ENCODE results near the gene CAMSAP2.
A peak's percentile ranks its signal among the peaks of the same experiment; 100 is the strongest.

The CAMSAP2 gene

DNA sequence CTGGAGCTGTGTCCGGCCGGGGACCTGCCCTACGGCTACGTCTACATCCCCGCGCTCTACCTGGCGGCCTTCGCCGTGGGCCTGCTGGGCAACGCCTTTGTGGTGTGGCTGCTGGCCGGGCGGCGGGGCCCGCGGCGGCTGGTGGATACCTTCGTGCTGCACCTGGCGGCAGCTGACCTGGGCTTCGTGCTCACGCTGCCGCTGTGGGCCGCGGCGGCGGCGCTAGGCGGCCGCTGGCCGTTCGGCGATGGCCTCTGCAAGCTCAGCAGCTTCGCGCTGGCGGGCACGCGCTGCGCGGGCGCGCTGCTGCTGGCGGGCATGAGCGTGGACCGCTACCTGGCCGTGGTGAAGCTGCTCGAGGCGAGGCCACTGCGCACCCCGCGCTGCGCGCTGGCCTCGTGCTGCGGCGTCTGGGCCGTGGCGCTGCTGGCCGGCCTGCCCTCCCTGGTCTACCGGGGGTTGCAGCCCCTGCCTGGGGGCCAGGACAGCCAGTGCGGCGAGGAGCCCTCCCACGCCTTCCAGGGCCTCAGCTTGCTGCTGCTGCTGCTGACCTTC is 134.5 kb downstream of the CAMSAP2 start:
- Histone ChIP-seq H3K36me3 (no peaks in the 10 kb centered on the region), H3K27me3 (peaks cover 13% of the 10 kb centered on the region), H4K20me1 (no peaks in the 10 kb centered on the region), H3K4me1 (peaks cover 56% of the 10 kb centered on the region), H3K4me2 (peak overlapping the region; percentile 88), H3K27ac (peak overlapping the region; percentile 63; the same call in 1 of the 2 replicates), H3K4me3 (no peak overlapping the region; the same call in 1 of the 2 replicates), H3K9me3 (no peaks in the 10 kb centered on the region), H3K9ac (no peak overlapping the region; the same call in 1 of the 2 replicates)
- TF ChIP-seq Cebpa-rat (IDR thresholded peaks at IDR 0.05), result no peak

DNA sequence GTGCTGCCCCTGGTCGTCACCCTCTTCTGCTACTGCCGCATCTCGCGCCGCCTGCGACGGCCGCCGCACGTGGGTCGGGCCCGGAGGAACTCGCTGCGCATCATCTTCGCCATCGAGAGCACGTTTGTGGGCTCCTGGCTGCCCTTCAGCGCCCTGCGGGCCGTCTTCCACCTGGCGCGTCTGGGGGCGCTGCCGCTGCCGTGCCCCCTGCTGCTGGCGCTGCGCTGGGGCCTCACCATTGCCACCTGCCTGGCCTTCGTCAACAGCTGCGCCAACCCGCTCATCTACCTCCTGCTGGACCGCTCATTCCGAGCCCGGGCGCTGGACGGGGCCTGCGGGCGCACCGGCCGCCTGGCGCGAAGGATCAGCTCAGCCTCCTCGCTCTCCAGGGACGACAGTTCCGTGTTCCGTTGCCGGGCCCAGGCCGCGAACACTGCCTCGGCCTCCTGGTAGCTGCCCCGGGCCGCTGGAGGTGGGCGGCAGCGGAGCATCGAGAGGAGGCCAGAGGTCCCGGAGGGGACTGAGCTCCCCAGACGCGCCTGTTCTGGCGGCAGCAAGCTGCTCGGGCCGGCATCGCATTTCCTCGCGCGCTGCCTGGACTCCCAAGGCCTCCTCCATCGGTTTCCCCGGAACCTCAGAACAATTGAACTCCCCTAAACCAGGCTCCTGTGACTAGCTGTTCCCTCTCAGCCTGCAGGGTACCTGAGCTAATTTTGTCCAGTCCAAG is 135.1 kb downstream of the CAMSAP2 start:
- Histone ChIP-seq H3K36me3 (no peaks in the 10 kb centered on the region), H3K9me3 (no peaks in the 10 kb centered on the region), H3K4me2 (peak overlapping the region; percentile 88), H3K9ac (peak overlapping the region; percentile 71), H3K4me3 (peak overlapping the region; percentile 39), H3K4me1 (peaks cover 56% of the 10 kb centered on the region), H3K27me3 (peaks cover 13% of the 10 kb centered on the region), H3K27ac (peak overlapping the region; percentile 63), H4K20me1 (no peaks in the 10 kb centered on the region)
- no peak for TF ChIP-seq Cebpa-rat (IDR thresholded peaks at IDR 0.05)

DNA sequence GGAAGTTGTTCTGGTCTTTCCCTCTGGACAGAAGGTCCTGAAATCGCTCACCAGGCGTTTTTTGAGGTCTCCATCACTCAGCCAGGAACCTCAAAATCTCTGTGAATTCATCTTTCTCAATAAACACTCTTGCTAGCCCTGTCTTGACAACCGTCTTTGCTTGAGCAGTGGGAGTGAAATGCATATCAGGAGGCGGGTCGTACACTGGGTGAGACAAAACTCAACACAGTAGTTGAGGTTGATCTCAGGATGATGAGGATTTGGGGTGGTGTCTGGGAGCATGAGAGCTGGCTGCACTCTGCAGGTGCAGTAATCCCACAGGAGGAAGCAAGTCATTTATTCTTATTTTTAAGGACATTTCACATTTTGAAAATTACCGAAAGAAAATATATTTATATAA is 136.0 kb downstream of the CAMSAP2 start:
- Histone ChIP-seq H3K4me2 (peak overlapping the region; percentile 88), H3K36me3 (no peaks in the 10 kb centered on the region), H3K9me3 (no peaks in the 10 kb centered on the region), H3K4me1 (peaks cover 47% of the 10 kb centered on the region), H3K4me3 (no peak overlapping the region), H3K27me3 (peaks cover 13% of the 10 kb centered on the region), H3K9ac (no peak overlapping the region), H4K20me1 (no peaks in the 10 kb centered on the region), H3K27ac (no peak overlapping the region)
- TF ChIP-seq Cebpa-rat (IDR thresholded peaks at IDR 0.05), result no peak

DNA sequence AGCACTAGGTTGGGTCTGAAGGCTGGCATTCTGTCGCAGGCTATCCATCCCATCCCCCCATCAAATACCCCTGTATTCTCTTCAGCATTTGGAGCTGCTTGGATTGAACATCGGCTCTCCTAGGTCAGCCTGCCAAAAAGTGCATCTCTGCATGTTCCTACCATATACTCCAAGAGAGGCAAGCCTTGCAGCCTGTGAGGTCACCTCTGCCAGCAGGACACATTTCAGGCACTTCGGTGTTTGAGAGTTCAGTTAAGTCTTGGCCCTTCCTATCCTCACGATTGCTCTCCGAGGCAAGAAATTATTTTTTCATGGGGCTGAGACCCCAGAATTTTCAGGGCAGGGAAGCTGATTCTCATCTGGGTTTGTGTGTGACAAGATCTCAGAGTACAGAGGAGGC is 136.7 kb downstream of the CAMSAP2 start:
- no peaks in the 10 kb centered on the region for H4K20me1 ChIP-seq
- peaks cover 13% of the 10 kb centered on the region for H3K27me3 ChIP-seq
- H3K9me3 ChIP-seq, result no peaks in the 10 kb centered on the region
- no peak overlapping the region for H3K4me2 ChIP-seq
- no peak overlapping the region for H3K27ac ChIP-seq
- H3K36me3 ChIP-seq, result no peaks in the 10 kb centered on the region
- H3K4me1 ChIP-seq, result peaks cover 40% of the 10 kb centered on the region
- no peak overlapping the region for H3K9ac ChIP-seq
- TF ChIP-seq Cebpa-rat (IDR thresholded peaks at IDR 0.05), result no peak
- H3K4me3 ChIP-seq, result no peak overlapping the region

DNA sequence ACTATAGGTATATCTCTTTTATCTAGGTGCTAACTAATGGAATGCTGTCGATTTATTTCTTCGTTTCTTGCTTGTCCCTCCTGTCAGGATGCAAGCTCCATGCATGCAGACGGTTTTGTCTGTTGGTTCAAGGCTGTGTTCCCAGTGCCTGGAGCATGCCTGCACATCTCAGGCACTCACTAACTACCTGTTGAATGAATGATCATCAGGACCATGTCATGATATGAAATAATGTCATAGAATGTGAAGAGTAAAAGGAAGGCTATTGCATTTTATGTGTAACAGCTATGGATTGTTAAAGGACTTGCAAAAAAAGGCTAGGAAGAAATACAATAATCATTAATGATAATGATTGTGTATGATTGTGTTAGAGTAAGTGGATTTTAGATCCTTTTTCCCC is 138.3 kb downstream of the CAMSAP2 start:
- H3K36me3 ChIP-seq, result no peaks in the 10 kb centered on the region
- TF ChIP-seq Cebpa-rat (IDR thresholded peaks at IDR 0.05), result no peak
- H3K4me2 ChIP-seq, result no peak overlapping the region
- H3K9ac ChIP-seq, result no peak overlapping the region
- H3K27ac ChIP-seq, result no peak overlapping the region
- no peaks in the 10 kb centered on the region for H4K20me1 ChIP-seq
- H3K4me3 ChIP-seq, result no peak overlapping the region
- no peaks in the 10 kb centered on the region for H3K9me3 ChIP-seq
- H3K4me1 ChIP-seq, result peaks cover 27% of the 10 kb centered on the region
- peaks cover 13% of the 10 kb centered on the region for H3K27me3 ChIP-seq

DNA sequence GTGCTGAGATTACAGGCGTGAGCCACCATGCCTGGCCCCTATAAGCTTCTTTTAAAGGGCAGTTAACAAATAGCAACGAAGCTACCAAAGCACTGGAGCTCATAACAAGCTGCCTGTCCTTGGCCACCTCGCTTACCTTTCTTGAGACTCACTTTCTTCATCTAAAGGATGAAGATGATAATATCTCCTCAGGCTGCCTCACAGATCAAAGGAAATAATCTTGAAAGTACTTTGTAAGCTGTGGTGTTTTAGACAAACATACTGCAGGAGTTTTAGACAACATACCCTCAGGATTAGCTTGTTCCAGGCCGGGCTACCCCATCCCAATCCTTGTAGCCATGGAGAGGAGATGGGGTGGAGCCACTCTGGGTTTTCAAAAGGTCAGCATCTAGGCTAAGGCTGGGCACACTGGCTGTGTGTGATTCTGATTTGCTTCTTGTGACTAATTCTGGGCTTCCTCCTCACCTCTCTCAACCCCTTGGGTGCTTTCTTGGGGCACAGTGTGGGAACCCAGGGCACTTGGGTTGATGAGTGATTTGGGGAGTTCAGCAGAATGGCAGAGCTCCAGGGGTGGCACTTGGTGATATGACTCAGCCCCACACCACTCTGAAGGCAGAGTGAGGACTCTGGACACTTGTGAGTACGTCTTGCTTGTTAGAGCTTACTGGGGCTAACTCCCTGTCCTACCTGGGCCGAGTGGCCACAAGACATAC is 139.3 kb downstream of the CAMSAP2 start:
- Histone ChIP-seq H3K4me1 (peaks cover 26% of the 10 kb centered on the region), H3K9ac (no peak overlapping the region), H3K4me2 (no peak overlapping the region), H3K36me3 (no peaks in the 10 kb centered on the region), H3K4me3 (no peak overlapping the region), H4K20me1 (no peaks in the 10 kb centered on the region), H3K9me3 (no peaks in the 10 kb centered on the region), H3K27me3 (peaks cover 13% of the 10 kb centered on the region), H3K27ac (no peak overlapping the region)
- TF ChIP-seq Cebpa-rat (IDR thresholded peaks at IDR 0.05), result no peak

DNA sequence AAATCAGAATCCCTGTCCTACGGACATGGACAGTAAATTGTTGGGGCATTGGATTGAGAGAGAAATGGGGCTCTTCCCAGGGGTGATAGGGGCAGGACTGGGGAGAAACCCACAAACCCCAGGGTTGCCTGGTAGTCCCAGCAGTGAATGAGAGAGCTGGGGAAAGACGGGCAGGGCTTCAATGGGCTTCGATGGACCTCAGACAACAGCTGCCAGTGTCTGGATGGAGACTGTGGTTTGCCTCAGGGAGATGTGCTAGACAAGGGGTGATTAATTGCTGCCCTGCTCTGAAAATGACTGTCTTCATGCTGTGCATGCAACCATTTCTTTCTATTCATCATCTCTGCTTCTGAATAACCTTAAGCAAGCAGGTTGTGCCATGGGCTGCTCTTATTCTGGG is 141.5 kb downstream of the CAMSAP2 start:
- Histone ChIP-seq H3K27me3 (no peaks in the 10 kb centered on the region), H3K27ac (no peak overlapping the region), H3K9me3 (no peaks in the 10 kb centered on the region), H3K9ac (no peak overlapping the region), H3K4me3 (no peak overlapping the region), H3K4me2 (no peak overlapping the region), H4K20me1 (no peaks in the 10 kb centered on the region), H3K36me3 (no peaks in the 10 kb centered on the region), H3K4me1 (peaks cover 4% of the 10 kb centered on the region; the same call in 1 of the 2 replicates)
- TF ChIP-seq Cebpa-rat (IDR thresholded peaks at IDR 0.05), result no peak

DNA sequence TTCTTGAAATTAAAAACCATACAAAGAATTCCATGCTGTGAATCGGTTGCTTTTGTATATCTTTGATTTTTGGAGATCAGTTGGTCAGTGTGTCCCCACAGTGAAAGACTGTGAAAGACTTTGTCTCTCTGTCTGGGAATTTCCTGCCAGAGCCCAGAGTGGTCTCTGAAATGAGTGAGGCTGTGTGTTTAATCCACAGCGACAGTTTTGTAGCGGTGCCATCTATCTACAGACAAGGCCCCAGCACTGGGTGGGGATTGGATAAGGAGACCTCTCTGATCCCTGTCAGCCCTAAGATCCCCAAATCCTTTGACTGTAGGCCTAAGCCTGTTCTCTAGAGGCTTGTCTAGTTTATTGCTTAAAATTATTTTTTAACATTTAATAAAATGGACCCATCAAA is 144.4 kb downstream of the CAMSAP2 start:
- no peak overlapping the region for H3K4me3 ChIP-seq
- H3K36me3 ChIP-seq, result no peaks in the 10 kb centered on the region
- H3K27me3 ChIP-seq, result no peaks in the 10 kb centered on the region
- H4K20me1 ChIP-seq, result no peaks in the 10 kb centered on the region
- no peak overlapping the region for H3K27ac ChIP-seq
- no peak for TF ChIP-seq Cebpa-rat (IDR thresholded peaks at IDR 0.05)
- H3K9ac ChIP-seq, result no peak overlapping the region
- no peaks in the 10 kb centered on the region for H3K9me3 ChIP-seq
- H3K4me2 ChIP-seq, result no peak overlapping the region
- H3K4me1 ChIP-seq, result peaks cover 28% of the 10 kb centered on the region

DNA sequence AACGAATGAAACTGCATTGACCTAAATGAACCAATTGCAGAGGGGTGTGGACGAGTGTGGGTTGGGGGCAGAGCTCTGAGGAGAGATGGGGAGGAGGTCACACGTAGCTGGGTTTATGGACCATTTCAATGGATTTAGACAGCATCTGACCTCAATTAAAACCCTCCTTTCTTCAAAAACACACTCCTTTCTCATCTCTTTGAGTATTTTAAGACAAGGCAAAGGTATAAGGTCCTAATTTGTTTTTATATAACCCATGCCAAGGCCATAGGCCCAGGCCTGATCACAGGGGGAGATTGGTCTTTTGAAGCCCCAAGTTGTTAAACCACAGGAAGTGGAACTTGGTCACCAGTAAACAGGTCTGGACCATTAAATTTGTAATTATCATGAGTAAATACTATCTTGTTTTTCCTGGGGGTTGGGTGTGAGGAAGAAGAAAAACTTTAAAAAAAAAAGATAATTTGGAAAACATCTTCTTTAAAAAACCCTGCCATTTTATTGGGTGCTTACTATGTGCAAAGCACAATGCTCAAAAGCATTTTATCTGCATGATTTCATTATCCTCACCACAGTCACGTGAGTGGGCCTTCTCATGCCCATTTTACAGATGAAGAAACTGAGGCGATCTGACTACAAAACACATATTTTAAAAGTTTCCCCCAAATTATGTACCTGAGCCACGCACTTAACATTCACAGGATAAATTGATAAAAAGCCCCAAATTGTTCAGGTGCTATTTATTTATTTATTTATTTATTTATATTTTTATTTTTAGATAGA is 147.1 kb downstream of the CAMSAP2 start:
- Histone ChIP-seq H3K9ac (no peak overlapping the region), H3K9me3 (no peaks in the 10 kb centered on the region; the same call in 1 of the 2 replicates), H4K20me1 (no peaks in the 10 kb centered on the region), H3K27me3 (peaks cover 13% of the 10 kb centered on the region), H3K36me3 (no peaks in the 10 kb centered on the region), H3K4me1 (peaks cover 48% of the 10 kb centered on the region), H3K4me3 (no peak overlapping the region), H3K27ac (no peak overlapping the region), H3K4me2 (peak overlapping the region; percentile 8; the same call in 1 of the 2 replicates)
- TF ChIP-seq Cebpa-rat (IDR thresholded peaks at IDR 0.05), result no peak

Data from BLaER1 (cell line).